Uterus (tissue), 4 donors: ENCODE measurements around the gene CRIP1. TPM values are rescaled to one million over a fixed set of nuclear protein-coding genes. Genes with fewer than 3 reads are reported as not detected.

ENCODE experiments used
- DNase-seq, 2 donors: peaks; one replicate each; pipeline ENCODE4 v3.0.0-alpha.2; 2019 to 2020
- H3K27ac ChIP-seq, 2 donors: fragments of 200-600 bp; sonication (generic); 1 replicate in 1 of 2; 2 replicates in 1 of 2; pipeline ENCODE4 v1.5.1; 2016 to 2018
- H3K27me3 ChIP-seq, 2 donors: fragments of 200-600 bp; sonication (generic); one replicate each; pipeline ENCODE4 v1.5.1; 2018 to 2019; ENCODE audit warnings: control low read depth in 1 of 2
- H3K36me3 ChIP-seq, 2 donors: fragments of 200-600 bp; sonication (generic); one replicate each; pipeline ENCODE4 v1.5.1; 2019; ENCODE audit warnings: control low read depth in 1 of 2
- H3K4me1 ChIP-seq, 2 donors: fragments of 200-600 bp; sonication (generic); one replicate each; pipeline ENCODE4 v1.5.1; 2018 to 2019; ENCODE audit warnings: control low read depth in 1 of 2
- H3K4me3 ChIP-seq, 2 donors: fragments of 200-600 bp; sonication (generic); 1 replicate in 1 of 2; 2 replicates in 1 of 2; pipeline ENCODE4 v1.5.1; 2018 to 2019; ENCODE audit warnings: mild to moderate bottlenecking in 1 of 2
- H3K9me3 ChIP-seq, 2 donors: fragments of 200-600 bp; sonication (generic); one replicate each; pipeline ENCODE4 v1.5.1; 2019; ENCODE audit warnings: control low read depth in 1 of 2
- CTCF ChIP-seq, 4 experiments: fragments of 200-600 bp in 2 of 4; fragments of 450-650 bp in 2 of 4; sonication (generic) in 2 of 4; IDR thresholded peaks; one replicate each; pipeline ENCODE4 v1.5.1; 2016 to 2019; ENCODE audit warnings: antibody characterized with exemption in 4 of 4, mild to moderate bottlenecking in 2 of 4, moderate library complexity in 1 of 4
- POLR2A ChIP-seq, 2 donors: fragments of 450-650 bp; IDR thresholded peaks; one replicate each; pipeline ENCODE4 v1.6.1; 2016; ENCODE audit warnings: antibody characterized with exemption in 2 of 2, mild to moderate bottlenecking in 1 of 2, moderate library complexity in 1 of 2
- intact Hi-C: fragments of 100-400 bp; cut with DNase I; formaldehyde crosslinking; loops from one replicate; pipeline ENCODE4 v1.15.1; 2023; ENCODE audit warnings: low total_unique reads
- total RNA-seq, 4 donors: library from RNA; depleted of rRNA in 3 of 4; stranded (reverse); fragments of >200 nt in 3 of 4; gene quantifications; one replicate each; pipeline versions ENCODE4 v1.1.0 to v1.2.4, GENCODE V29; 2014 to 2023
- donor health status: DM: yes; HTN: yes; CAD: no.

CRIP1 gene
- total RNA-seq, 4 donors from 2014 or later = 0.51 to 64.7 (median 34.4) TPM

GRCh38 chr14:105527381-105527825 lies 40.7 kb downstream of the CRIP1 start:
- intact Hi-C loops = no loop called here
- Histone ChIP-seq H3K27ac (no peak overlapping the region), H3K4me1 (peaks cover 0 to 16% of the 10 kb centered on the region in 2 donors)

GRCh38 chr14:105527826-105528585 lies 41.3 kb downstream of the CRIP1 start:
- Histone ChIP-seq H3K9me3 (no peaks in the 10 kb centered on the region), H3K4me3 (peak overlapping the region; percentile 27 to 73), H3K36me3 (no peaks in the 10 kb centered on the region), H3K27ac (peak overlapping the region; percentile 25 to 73), H3K4me1 (peaks cover 0 to 16% of the 10 kb centered on the region in 2 donors), H3K27me3 (no peaks in the 10 kb centered on the region)
- TF ChIP-seq CTCF (IDR thresholded peaks at IDR 0.05) (peak; percentile 72 to 96 (median 94)), POLR2A (IDR thresholded peaks at IDR 0.05) (peak in 1 of 2 donors; percentile 57)
- peak; percentile 71 to 82 for DNase-seq
- intact Hi-C loops = no loop called here

More at GRCh38 chr14:105527381-105527825, 40.7 kb downstream of the CRIP1 start:
- peak in 1 of 2 donors; percentile 15 for DNase-seq
- no peak for TF ChIP-seq POLR2A (IDR thresholded peaks at IDR 0.05)
- no peak for TF ChIP-seq CTCF (IDR thresholded peaks at IDR 0.05)
- Histone ChIP-seq H3K27me3 (no peaks in the 10 kb centered on the region), H3K36me3 (no peaks in the 10 kb centered on the region), H3K4me3 (peak overlapping the region; percentile 50 to 73), H3K9me3 (no peaks in the 10 kb centered on the region)

DNA sequence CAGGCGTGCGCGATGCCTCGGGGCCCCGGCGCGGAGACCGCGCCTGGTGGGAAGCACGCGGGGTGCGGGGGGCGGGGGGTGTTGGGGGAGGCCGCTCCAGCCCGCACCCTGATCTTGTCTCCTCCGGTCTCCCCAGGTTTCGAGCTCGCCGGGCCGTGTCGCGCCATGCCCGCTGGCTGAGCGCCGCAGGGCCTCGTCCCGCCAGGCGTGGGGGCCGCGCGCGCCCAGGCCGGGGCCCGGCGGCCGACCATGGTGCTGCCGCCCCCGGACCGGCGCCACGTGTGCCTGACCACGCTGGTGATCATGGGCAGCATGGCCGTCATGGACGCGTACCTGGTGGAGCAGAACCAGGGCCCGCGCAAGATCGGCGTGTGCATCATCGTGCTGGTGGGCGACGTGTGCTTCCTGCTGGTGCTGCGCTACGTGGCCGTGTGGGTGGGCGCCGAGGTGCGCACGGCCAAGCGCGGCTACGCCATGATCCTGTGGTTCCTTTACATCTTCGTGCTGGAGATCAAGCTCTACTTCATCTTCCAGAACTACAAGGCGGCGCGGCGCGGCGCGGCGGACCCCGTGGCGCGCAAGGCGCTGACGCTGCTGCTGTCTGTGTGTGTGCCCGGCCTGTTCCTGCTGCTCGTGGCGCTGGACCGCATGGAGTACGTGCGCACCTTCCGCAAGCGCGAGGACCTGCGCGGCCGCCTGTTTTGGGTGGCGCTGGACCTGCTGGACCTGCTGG lies 42.1 kb downstream of the CRIP1 start:
- Histone ChIP-seq H3K27me3 (no peaks in the 10 kb centered on the region), H3K4me3 (peak overlapping the region; percentile 27 to 73), H3K36me3 (no peaks in the 10 kb centered on the region), H3K9me3 (no peaks in the 10 kb centered on the region), H3K4me1 (peaks cover 0 to 16% of the 10 kb centered on the region in 2 donors), H3K27ac (no peak overlapping the region)
- intact Hi-C loops = no loop called here
- no peak for DNase-seq
- TF ChIP-seq POLR2A (IDR thresholded peaks at IDR 0.05) (no peak), CTCF (IDR thresholded peaks at IDR 0.05) (no peak)

DNA sequence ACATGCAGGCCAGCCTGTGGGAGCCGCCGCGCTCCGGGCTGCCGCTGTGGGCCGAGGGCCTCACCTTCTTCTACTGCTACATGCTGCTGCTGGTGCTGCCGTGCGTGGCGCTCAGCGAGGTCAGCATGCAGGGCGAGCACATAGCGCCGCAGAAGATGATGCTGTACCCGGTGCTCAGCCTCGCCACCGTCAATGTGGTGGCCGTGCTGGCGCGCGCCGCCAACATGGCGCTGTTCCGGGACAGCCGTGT lies 42.6 kb downstream of the CRIP1 start:
- no peaks in the 10 kb centered on the region for H3K36me3 ChIP-seq
- H3K27ac ChIP-seq = no peak overlapping the region
- DNase-seq = no peak
- no peaks in the 10 kb centered on the region for H3K9me3 ChIP-seq
- TF ChIP-seq POLR2A (IDR thresholded peaks at IDR 0.05) (no peak), CTCF (IDR thresholded peaks at IDR 0.05) (no peak)
- intact Hi-C loops = no loop called here
- no peaks in the 10 kb centered on the region for H3K27me3 ChIP-seq
- peaks cover 0 to 16% of the 10 kb centered on the region in 2 donors for H3K4me1 ChIP-seq
- H3K4me3 ChIP-seq = no peak overlapping the region
